ENCODE measurements around the gene PTPRZ1. TPM values are rescaled to one million over a fixed set of nuclear protein-coding genes. Genes with fewer than 3 reads are reported as not detected.
A peak's percentile ranks its signal among the peaks of the same experiment; 100 is the strongest.

The PTPRZ1 gene
- total RNA-seq, 1 donor from 2014 or later: 138 TPM

GRCh38 chr7:121887634-121888033 is 14.7 kb downstream of the PTPRZ1 start:
- DNase-seq (ENCODE audit: low spot score in 2 of 2) (no peak), FAIRE-seq (no peak)

GRCh38 chr7:121890833-121891232 is 17.9 kb downstream of the PTPRZ1 start:
- DNase-seq (ENCODE audit: low spot score in 2 of 2): no peak
- FAIRE-seq: no peak

- no peak for FAIRE-seq
- DNase-seq (ENCODE audit: low spot score in 2 of 2): no peak
These were observed 18.8 kb downstream of the PTPRZ1 start for GRCh38 chr7:121891731-121892130.

- DNase-seq (ENCODE audit: low spot score in 2 of 2) (no peak), FAIRE-seq (no peak)
These were observed 28.1 kb downstream of the PTPRZ1 start for GRCh38 chr7:121901026-121901425.

GRCh38 chr7:121904120-121904519 is 31.2 kb downstream of the PTPRZ1 start:
- no peak for FAIRE-seq

GRCh38 chr7:121908042-121908441 is 35.1 kb downstream of the PTPRZ1 start:
- no peak for FAIRE-seq
- DNase-seq (ENCODE audit: low spot score in 2 of 2): no peak

More at GRCh38 chr7:121904120-121904519, 31.2 kb downstream of the PTPRZ1 start:
- no peak for DNase-seq (ENCODE audit: low spot score in 2 of 2)

- DNase-seq (ENCODE audit: low spot score in 2 of 2): no peak
- FAIRE-seq: peak; percentile 31
These were observed 36.9 kb downstream of the PTPRZ1 start for GRCh38 chr7:121909716-121910345.

- no peak for FAIRE-seq
These were observed 41.1 kb downstream of the PTPRZ1 start for GRCh38 chr7:121913947-121914675.

GRCh38 chr7:121914676-121915279 is 41.8 kb downstream of the PTPRZ1 start:
- DNase-seq (ENCODE audit: low spot score in 2 of 2) (no peak), FAIRE-seq (no peak)

More at GRCh38 chr7:121913947-121914675, 41.1 kb downstream of the PTPRZ1 start:
- DNase-seq (ENCODE audit: low spot score in 2 of 2): no peak

- no peak for DNase-seq (ENCODE audit: low spot score in 2 of 2)
- no peak for FAIRE-seq
These were observed 43.2 kb downstream of the PTPRZ1 start for GRCh38 chr7:121916211-121916610.

- no peak for FAIRE-seq
- no peak for DNase-seq (ENCODE audit: low spot score in 2 of 2)
These were observed 47.0 kb downstream of the PTPRZ1 start for GRCh38 chr7:121919986-121920385.

- DNase-seq (ENCODE audit: low spot score in 2 of 2): no peak
These were observed 51.6 kb downstream of the PTPRZ1 start for GRCh38 chr7:121924269-121925186.

GRCh38 chr7:121931149-121931902 is 58.4 kb downstream of the PTPRZ1 start:
- FAIRE-seq: no peak
- no peak for DNase-seq (ENCODE audit: low spot score in 2 of 2)

More at GRCh38 chr7:121924269-121925186, 51.6 kb downstream of the PTPRZ1 start:
- FAIRE-seq: no peak

GRCh38 chr7:121932768-121933167 is 59.8 kb downstream of the PTPRZ1 start:
- FAIRE-seq: no peak
- DNase-seq (ENCODE audit: low spot score in 2 of 2): no peak

GRCh38 chr7:121936951-121937623 is 64.1 kb downstream of the PTPRZ1 start:
- FAIRE-seq: no peak
- no peak for DNase-seq (ENCODE audit: low spot score in 2 of 2)

GRCh38 chr7:121938429-121938996 is 65.6 kb downstream of the PTPRZ1 start:
- no peak for FAIRE-seq
- DNase-seq (ENCODE audit: low spot score in 2 of 2): no peak

- FAIRE-seq (no peak), DNase-seq (ENCODE audit: low spot score in 2 of 2) (no peak)
These were observed 68.0 kb downstream of the PTPRZ1 start for GRCh38 chr7:121940918-121941317.

GRCh38 chr7:121941830-121942229 is 68.9 kb downstream of the PTPRZ1 start:
- FAIRE-seq (no peak), DNase-seq (ENCODE audit: low spot score in 2 of 2) (no peak)

GRCh38 chr7:121945066-121945465 is 72.1 kb downstream of the PTPRZ1 start:
- no peak for DNase-seq (ENCODE audit: low spot score in 2 of 2)
- no peak for FAIRE-seq

Data from frontal cortex (tissue), 4 donors.